Medulla oblongata (tissue), 1 donor: ENCODE data around the gene CDK11A.
A peak's percentile ranks its signal among the peaks of the same experiment; 100 is the strongest.
"Not testable (repeated sequence)": the region's sequence is repeated elsewhere in the genome, so short reads cannot be mapped to it uniquely, and the experiment has no call there.

Experiments used
- DNase-seq: peaks from one replicate; pipeline ENCODE4 v3.0.0-alpha.2; 2015; ENCODE audit errors: extremely low spot score

Gene CDK11A

DNA sequence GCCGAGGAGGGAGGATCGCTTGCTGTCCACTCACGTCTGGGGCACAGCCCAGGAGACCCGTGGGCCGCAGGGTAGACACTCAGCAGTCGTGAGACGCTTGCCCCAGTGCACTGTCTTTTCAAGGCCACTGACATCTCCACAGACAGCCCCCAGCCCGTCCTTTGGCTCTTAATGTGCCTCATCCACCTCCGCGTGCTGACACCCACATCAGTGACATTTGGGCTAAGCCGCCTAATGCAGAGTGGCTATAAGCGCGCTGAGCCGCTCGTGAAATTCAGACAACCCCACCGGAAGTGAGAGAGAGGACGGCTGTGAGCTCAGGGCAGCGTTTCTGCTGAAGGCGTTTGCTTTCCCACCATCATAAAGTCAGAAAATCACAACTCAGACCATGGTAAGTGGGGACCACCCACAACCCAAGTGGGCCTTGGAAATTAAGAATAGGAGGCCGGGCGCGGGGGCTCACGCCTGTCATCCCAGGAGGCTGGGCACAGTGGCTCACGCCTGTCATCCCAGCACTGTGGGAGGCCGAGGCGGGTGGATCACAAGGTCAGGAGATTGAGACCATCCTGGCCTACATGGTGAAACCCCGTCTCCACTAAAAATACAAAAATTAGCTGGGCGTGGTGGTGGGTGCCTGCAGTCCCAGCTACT, 40.0 kb downstream of the CDK11A start:
- no peak for DNase-seq

DNA sequence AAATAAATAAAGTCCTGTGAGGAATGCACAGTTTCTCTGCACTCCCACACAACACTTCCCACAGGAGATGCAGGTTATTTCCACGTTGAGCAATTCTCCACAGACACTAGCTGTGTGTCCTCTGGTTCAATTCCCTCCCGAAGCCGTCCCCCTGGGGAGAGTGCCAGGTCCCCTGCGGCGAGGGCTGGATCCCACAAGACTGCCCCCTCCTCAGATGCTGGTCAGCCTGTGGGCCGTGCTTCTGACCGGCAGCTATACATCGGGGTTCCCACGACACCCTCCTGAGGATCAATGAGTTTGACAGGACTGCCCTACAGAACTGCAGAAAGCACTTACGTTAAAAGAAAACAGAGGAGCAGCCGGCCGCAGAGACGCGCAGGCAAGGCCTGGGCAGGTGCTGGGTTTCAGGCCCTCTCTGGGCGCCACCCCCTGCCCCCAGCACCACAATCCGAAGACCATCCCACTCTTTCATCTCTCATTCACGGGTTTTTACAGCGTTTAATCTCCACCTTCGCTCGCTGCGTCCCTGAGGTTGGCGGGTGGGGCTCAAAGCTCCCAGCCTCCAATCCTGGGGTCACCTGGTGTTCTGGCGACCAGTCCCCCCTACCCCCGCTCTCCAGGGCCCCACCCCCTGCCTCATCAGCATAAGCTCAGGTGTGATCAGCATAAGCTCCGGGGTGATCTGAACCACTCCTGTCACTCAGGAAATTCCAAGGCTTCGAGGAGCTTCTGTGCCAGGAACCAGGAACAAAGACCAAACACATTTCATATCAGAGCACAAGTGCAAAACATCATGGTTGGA, 40.9 kb downstream of the CDK11A start:
- no peak for DNase-seq

DNA sequence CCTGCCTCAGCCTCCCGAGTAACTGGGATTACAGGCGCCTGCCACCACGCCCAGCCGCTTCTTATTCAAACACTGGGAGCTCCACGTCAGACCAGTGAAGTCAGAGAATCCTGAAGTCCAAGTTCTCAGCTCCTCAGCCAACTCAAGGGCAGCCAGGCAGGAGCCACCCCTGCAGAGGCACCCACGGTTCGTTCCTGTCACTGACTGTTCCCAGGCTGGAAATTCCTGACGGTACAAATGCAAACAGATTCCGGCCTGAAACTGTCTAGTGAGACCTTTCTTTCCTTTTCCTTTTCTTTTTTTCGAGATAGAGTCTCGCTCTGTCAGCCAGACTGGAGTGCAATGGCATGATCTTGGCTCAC, 43.3 kb downstream of the CDK11A start:
- DNase-seq = no peak

- DNase-seq = no peak
Observed at GRCh38 chr1:1680031-1680911, 43.9 kb downstream of the CDK11A start.

DNA sequence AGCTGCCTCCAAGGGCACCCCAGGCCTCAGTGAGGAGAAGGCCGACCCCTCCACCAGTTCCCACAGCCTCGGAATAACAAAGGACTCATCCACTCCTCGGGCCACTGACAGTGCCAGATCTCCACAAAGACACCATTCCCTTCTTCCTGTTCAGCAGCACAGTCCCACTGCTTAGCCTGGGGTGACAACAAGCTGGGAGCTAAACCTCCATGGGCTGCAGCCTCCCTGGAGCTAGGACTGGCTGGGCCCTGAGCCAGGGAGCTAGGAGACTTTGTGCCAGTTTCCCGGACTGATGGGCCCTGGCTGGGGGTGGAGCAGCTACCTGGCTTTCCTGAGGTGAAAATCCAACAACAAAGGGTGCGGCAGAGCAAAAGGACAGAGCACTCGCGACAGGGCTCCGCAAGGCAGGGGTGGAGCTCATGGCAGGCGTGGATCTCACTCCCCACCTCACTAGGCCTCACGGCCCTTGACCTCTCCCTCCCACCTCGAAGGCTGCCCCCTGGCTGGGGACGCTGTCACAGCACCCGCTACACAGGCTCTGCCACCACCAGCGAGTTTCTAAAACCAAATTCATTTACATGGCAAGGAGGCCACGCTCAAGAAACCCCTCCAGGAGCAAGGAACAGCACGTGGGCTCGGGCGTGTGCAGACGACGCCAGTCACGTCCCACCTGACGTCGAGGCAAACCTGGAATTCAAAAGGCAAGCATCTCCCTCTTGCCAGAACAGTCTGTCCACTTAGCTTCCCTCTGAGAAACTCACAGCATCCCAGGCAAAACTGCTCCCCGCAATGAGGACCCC, 45.4 kb downstream of the CDK11A start:
- peak; percentile 30 for DNase-seq

DNA sequence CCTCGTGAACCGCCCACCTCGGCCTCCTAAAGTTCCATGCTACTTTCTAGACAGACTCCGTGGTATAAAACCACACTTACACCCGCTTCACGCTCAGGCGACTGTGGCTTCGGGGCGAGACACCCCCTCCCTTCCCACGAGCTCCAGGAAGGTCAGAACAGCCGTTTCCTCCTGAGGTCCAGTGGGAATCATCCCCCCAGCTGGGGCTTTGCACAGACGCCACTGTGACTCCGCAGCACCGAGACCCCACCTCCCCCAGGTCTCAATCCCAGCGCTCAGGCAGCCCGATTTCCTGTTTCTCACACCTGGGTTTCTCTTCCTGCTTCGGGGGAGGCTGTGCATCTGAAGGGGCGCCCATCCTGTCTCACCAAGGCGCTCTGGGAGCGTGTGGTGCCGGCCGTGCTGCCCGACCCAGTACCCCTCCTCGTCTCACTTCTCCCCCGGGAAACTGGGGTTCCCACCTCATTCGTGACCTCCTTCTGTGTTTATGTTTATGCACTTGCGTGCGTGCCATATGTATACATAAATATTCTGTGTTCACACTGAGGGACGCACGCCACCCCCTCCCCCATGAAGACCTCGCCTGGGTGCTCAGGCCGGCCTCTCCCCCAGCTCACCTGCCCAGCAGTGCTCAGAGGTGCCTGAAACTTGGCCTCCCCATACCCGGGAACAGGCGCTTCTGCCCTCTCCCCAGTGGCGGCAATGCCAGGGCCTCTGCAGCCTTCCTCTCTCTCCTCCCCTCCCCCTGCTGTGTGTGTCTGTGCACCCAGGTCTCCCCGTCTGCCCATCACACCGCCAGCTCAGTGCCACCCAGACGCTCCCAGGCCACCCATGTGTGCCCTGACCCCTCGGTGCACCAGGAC, 46.2 kb downstream of the CDK11A start:
- DNase-seq = no peak

DNA sequence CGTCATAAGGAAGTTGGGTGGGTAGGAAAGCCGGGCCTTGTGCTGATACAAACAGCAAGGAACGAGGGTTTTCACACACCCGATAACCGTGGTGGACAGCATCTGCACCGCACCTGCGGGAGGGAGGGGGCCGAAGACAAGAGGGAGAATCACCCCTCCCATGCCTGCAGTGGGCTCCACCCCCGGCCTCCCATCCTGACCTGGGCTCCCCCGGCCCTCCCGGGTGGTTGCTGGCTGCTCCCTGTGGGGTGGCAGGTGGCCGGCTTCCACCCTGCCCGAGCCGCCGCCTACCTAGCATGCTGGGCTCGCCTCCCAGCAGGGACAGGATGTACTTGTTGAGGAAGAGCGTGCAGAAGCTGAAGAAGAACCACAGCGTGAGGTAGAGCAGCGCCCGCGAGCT, 48.1 kb downstream of the CDK11A start:
- not testable (repeated sequence) for DNase-seq

- DNase-seq = not testable (repeated sequence)
Observed at GRCh38 chr1:1675218-1675617, 48.9 kb downstream of the CDK11A start.

DNA sequence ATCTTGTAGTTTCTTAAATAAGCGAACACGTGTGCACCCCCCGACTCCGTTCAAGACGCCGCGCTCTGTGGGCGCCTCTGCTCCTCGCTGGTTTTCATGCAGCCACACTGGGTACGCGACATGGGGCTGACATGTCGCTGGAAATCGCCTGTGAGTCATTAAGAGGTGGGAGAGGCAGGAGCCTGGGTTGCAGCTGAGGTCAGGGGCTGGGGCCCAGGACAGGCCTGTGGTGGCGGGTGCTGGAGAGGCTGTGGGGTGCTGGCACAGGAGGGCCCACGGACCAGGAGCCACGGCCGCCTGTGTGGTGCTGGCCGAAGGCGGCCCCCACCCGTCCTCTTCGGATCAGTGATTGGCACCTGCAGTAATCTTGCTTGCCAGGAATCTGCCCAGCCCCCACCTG, 49.4 kb downstream of the CDK11A start:
- not testable (repeated sequence) for DNase-seq

GRCh38 chr1:1672181-1672965, 51.8 kb downstream of the CDK11A start:
- no peak for DNase-seq

DNA sequence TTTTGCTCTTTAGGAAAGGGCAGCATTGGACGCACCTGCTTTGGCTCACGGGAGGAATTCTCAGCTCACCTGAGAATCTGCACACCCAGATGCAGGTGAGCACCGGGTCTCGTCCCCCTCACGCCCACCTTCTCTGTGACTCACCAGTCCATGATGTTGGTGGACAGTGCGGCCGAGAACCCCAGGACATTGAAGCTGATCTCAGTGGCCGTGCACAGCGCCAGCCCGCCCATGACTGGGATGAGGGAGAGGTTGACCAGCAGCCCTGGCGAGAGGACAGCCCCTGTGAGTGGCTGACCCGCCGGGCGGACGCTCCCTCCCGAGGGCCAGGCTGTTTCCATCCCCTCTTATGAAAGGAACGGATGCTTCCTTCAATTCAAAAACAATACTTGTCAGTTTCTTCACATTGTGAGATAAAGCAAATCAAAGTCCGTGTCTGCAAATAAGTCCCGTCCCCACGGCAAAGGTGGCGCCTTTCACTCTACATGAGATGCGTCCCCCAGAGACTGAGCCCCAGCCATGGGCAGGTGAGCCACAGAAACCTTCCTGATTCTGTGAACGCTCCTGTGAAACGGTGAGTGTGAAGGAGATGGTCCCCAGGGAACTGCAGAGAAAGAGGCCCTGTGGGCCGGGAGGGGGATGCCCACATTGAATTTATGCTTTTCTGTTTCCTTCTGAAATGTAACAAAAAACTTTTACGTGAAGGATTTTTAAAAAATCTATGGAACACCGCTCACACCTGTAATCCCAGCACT, 52.6 kb downstream of the CDK11A start:
- DNase-seq = no peak

DNA sequence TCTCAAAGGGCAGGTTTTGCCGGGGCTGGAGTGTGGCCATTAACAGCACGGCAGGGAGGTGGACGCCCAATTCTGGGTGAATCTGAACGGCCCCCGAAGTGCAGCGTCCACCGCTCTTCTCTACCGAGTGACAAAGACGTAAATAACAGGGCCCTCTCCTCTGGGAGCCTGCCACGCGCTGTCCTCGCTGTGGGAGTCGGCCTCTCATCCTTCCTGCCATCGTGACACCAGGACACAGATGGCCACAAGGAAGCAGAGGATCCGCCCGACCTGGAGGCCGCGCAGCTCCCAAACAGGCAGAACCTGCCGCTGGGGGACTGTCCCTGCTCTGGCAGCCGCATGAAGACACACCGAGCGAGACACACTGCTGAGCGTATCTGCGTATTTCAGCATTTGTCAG, 53.3 kb downstream of the CDK11A start:
- no peak for DNase-seq

DNA sequence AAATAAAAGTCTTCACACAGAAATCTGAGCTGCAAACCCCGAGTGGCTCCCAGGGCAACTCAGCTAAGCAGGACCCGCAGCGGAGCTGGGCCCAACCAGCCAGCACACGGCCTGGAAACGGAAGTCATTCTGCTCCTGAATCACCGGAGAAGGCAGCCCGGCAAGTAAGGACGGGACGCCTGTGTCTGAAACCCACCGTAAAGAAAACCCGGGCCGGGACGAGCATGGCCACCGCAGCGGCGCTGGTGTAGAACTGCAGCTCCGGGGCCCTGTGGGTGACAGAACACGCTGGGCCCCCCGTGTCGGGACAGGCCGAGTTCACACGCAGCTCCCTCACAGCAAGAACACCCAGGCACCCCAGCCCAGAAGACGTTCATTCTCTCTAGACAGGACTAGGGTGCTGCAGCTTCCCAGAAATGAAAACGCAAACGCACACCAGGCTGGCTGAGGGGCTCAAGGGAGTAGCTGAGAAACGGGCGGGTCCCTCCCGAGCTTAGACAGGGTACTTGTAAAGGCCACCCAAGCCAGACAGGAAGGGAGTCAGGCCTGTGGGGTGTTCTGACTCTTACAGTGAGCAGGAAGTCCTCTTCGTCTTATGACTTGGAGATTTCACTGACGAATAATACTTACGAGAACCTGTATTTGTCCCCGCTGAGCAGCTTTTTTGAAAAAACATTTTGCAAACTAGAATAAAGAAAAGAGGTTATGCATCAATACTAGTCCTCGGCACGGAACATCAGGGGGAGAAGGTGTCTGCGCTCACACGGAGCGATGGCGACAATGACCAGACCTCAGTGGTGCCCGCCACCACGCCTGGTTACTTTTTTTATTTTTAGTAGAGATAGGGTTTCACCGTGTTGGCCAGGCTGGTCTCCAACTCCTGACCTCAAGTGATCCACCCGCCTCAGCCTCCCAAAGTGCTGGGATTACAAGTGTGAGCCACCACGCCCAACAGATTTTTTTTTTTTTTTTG, 54.4 kb downstream of the CDK11A start:
- no peak for DNase-seq

DNA sequence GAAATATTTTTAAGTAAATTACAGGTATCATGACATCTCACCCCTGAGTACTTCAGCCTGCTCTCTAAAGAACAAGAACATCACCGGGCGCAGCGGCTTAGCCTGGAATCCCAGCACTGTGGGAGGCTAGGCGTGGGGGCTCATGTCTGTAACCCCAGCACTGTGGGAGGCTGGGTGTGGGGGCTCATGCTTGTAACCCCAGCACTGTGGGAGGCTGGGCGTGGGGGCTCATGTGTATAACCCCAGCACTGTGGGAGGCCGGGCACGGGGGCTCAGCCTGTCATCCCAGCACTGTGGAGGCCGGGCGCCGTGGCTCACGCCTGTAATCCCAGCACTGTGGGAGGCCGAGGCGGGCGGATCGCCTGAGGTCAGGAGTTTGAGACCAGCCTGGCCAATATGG, 57.6 kb downstream of the CDK11A start:
- no peak for DNase-seq

DNA sequence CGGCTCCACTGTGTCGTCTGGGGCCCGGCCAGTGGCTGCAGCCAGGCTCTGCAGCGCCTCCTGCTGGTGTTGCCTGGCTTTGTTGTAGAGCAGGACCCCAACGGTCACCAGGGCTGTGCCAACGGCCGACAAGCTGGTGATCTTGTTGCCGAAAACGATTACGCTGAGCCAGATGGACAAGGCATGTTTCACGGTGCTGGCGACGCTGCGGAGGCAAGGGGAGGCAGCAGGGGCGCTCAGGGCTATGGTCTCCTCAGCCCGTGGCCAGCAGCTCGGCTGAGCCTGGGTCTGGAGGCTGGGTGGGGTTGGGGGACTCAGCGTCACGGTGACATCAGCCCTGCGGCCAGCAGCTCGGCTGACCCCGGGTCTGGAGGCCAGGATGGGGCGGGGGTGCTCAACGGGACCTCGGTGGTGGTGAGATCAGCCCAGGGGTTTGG, 58.3 kb downstream of the CDK11A start:
- no peak for DNase-seq

GRCh38 chr1:1664941-1665814, 59.0 kb downstream of the CDK11A start:
- no peak for DNase-seq

DNA sequence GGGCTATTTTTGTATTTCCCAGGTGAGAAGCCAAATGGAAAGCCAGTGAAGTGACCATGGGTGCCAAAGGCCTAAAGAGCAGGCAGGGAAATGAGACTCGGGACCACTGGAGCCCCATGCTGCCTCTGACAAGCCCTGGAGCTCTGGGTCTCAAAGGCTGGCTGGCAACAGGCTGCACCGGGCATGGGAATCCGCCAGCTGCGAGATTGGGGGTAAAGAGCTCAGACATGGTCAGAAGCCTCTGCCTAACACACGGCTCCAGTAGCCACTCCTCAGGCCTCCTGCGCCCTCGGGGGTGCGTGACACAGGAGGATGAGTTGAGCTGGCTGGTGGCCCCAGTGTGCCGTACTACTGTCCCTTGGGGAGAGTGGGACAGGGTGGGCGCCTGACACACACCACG, 59.8 kb downstream of the CDK11A start:
- DNase-seq = not testable (repeated sequence)
